ENCODE data around the gene NECTIN4. TPM values are rescaled to one million over a fixed set of nuclear protein-coding genes. Genes with fewer than 3 reads are reported as not detected.

The NECTIN4 gene
- total RNA-seq, 1 experiment from 2014 or later = 0.20 TPM

DNA sequence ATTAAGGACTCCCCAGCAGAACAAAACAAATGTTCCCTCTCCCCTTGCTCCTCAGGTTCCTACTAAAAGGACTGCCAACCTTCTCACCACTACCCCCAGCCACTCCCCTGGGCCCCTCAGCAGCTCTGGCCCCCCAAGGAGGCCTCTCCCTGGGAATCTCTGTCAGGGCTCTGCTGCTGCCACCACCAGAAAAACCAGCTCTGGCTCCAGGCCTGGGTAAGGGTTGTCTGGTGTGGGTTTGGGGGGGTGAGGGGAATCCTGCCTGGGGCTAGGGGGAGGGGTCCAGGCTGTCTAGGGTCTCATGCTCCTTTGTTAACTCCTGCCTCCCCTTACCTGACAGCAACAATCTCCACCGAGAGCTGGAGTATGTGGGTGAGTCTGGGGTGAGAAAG lies 4.8 kb downstream of the NECTIN4 start:
- H3K9me3 ChIP-seq = no peaks in the 10 kb centered on the region
- Mint-ChIP-seq H3K4me1 (ENCODE audit: low read depth, unreplicated experiment) (peaks cover 37% of the 10 kb centered on the region), H3K36me3 (ENCODE audit: insufficient read depth, unreplicated experiment) (peaks cover 7% of the 10 kb centered on the region), H3K27ac (ENCODE audit: unreplicated experiment) (peak overlapping the region; percentile 67), H3K9me3 (ENCODE audit: unreplicated experiment) (no peaks in the 10 kb centered on the region), H3K4me3 (ENCODE audit: unreplicated experiment) (peak overlapping the region; percentile 26), H3K27me3 (ENCODE audit: insufficient read depth, unreplicated experiment) (no peaks in the 10 kb centered on the region)
- TF ChIP-seq, protein P1, sequence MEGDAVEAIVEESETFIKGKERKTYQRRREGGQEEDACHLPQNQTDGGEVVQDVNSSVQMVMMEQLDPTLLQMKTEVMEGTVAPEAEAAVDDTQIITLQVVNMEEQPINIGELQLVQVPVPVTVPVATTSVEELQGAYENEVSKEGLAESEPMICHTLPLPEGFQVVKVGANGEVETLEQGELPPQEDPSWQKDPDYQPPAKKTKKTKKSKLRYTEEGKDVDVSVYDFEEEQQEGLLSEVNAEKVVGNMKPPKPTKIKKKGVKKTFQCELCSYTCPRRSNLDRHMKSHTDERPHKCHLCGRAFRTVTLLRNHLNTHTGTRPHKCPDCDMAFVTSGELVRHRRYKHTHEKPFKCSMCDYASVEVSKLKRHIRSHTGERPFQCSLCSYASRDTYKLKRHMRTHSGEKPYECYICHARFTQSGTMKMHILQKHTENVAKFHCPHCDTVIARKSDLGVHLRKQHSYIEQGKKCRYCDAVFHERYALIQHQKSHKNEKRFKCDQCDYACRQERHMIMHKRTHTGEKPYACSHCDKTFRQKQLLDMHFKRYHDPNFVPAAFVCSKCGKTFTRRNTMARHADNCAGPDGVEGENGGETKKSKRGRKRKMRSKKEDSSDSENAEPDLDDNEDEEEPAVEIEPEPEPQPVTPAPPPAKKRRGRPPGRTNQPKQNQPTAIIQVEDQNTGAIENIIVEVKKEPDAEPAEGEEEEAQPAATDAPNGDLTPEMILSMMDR (IDR thresholded peaks at IDR 0.05; ENCODE audit: insufficient read depth in 1 of 2, low read depth in 1 of 2, low read length in 1 of 2, severe bottlenecking in 1 of 2, unreplicated experiment in 1 of 2) = no peak
- H3K27me3 ChIP-seq (replicated peaks; ENCODE audit: control insufficient read depth, insufficient read depth, low read length) = no peaks in the 10 kb centered on the region
- H3K4me1 ChIP-seq = peaks cover 47% of the 10 kb centered on the region
- no peak overlapping the region for H3K4me3 ChIP-seq (ENCODE audit: low read depth, low read length)
- CTCF ChIA-PET = interaction anchor here (1.0 to 3.3 kb wide), 2 partner anchors 13 kb away, joined by 3 to 15 read pairs; partner anchors contain the start of gene KLHDC9
- H3K36me3 ChIP-seq (ENCODE audit: control insufficient read depth, insufficient read depth, low read length) = no peaks in the 10 kb centered on the region
- DNase-seq = no peak
- BruUV-seq (replicated peaks) = no TSS peak
- POLR2A ChIA-PET = interaction anchor here (1.9 kb wide), 1 partner anchor 39 kb away, joined by 10 read pairs; the partner anchor contains the start of gene USF1
- intact Hi-C loops (cut with micrococcal nuclease; ENCODE audit: unreplicated experiment) = no loop called here

DNA sequence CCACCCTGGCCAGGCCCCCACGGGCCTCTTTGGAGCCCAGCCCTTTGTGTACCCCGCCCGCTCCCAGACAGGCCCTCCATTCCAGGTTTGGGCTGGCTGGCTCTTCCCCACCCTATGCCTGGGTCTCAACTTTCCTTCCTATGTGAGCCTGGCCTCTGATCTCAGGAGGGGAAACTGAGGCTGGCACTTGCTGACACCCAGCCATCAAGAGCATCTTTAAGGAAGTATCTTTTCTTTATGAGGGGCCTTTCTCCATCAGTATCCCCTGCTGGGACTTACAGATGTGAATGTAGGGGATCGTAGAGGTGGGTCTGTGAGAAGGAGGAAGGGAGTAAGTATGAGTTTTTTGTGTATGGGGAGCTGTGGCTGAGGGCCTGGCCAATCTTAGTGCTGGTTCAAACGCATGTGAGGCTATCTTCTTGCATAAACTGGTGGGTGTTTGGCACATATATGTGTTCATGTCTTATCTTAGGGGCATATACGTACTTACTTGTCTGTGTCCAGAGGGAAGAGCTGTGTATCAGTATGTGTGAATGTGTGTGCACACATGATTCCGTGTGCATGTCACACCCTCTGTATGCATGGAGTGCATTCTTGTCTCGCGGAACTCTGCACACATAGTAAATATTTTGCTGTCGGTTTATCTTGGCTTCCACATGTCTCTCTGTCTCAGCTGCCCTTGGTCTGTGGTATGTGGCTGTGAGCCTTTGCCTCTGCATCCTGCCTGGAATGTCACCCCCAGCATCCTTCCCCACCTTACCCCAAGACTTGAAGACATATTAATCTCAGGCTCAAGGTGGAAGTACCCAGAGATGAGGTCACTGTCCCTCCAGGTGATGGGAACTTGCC lies 5.4 kb downstream of the NECTIN4 start:
- H3K27me3 Mint-ChIP-seq (ENCODE audit: insufficient read depth, unreplicated experiment) = no peaks in the 10 kb centered on the region
- TSS peak; percentile 84 for BruUV-seq (replicated peaks)
- peaks cover 37% of the 10 kb centered on the region for H3K4me1 Mint-ChIP-seq (ENCODE audit: low read depth, unreplicated experiment)
- peak in 1 of 2 experiments; percentile 24 for DNase-seq
- ChIA-PET POLR2A (interaction anchor here (0.6 to 1.9 kb wide), 3 partner anchors 38 to 180 kb away, joined by 4 to 10 read pairs (median 5); partner anchors contain the start of genes F11R and USF1), CTCF (interaction anchor here (1.0 to 3.3 kb wide), 2 partner anchors 12 to 13 kb away, joined by 3 to 15 read pairs; partner anchors contain the start of gene KLHDC9)
- Histone ChIP-seq H3K36me3 (ENCODE audit: control insufficient read depth, insufficient read depth, low read length) (no peaks in the 10 kb centered on the region), H3K4me3 (ENCODE audit: low read depth, low read length) (no peak overlapping the region), H3K4me1 (peaks cover 43% of the 10 kb centered on the region), H3K9me3 (no peaks in the 10 kb centered on the region), H3K27me3 (replicated peaks; ENCODE audit: control insufficient read depth, insufficient read depth, low read length) (no peaks in the 10 kb centered on the region)
- peaks cover 7% of the 10 kb centered on the region for H3K36me3 Mint-ChIP-seq (ENCODE audit: insufficient read depth, unreplicated experiment)
- TF ChIP-seq, protein P1 (IDR thresholded peaks at IDR 0.05; ENCODE audit: insufficient read depth in 1 of 2, low read depth in 1 of 2, low read length in 1 of 2, severe bottlenecking in 1 of 2, unreplicated experiment in 1 of 2) = no peak
- H3K27ac Mint-ChIP-seq (ENCODE audit: unreplicated experiment) = peak overlapping the region; percentile 67
- no peaks in the 10 kb centered on the region for H3K9me3 Mint-ChIP-seq (ENCODE audit: unreplicated experiment)
- H3K4me3 Mint-ChIP-seq (ENCODE audit: unreplicated experiment) = peak overlapping the region; percentile 26
- intact Hi-C loops (cut with micrococcal nuclease; ENCODE audit: unreplicated experiment) = no loop called here

DNA sequence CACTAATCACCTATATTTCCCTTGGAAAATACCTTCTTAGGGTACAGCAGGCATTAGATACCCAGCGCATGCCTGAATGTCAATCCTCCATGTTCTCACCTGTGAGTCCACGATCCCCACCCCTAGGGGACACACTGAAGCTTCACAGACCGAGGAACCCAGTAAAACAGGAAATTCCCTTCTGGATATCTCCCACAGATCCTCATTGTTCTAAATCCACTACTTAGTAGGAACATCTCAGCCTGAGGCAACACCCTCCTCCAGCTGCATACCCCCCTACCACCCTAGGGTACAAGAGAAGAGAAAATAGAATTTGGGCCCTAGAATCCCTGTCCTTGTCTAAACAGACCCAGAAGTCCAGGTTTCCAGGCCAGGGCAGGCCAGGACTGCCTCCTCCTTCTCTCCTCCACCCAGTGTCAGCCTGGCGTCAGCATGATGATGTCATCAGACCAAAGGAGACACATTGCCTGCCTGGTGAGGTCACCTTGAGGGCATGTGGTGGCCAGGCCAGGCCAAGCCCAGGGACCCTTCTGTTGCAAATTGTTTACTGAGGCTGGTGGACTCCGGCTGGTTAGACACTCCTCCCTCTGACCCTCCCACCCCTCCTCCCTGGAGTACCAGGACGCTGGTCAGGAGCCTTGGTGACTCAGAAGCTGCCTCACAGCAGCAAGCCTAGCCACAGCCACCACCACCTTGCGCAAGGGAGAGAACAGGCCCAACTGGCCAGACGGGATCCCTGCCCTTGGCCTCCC lies 6.2 kb downstream of the NECTIN4 start:
- H3K9me3 ChIP-seq = no peaks in the 10 kb centered on the region
- Mint-ChIP-seq H3K27me3 (ENCODE audit: insufficient read depth, unreplicated experiment) (no peaks in the 10 kb centered on the region), H3K9me3 (ENCODE audit: unreplicated experiment) (no peaks in the 10 kb centered on the region), H3K4me3 (ENCODE audit: unreplicated experiment) (peak overlapping the region; percentile 9), H3K36me3 (ENCODE audit: insufficient read depth, unreplicated experiment) (peaks cover 7% of the 10 kb centered on the region), H3K27ac (ENCODE audit: unreplicated experiment) (peak overlapping the region; percentile 67), H3K4me1 (ENCODE audit: low read depth, unreplicated experiment) (peaks cover 37% of the 10 kb centered on the region)
- TF ChIP-seq, protein P1 (IDR thresholded peaks at IDR 0.05; ENCODE audit: insufficient read depth in 1 of 2, low read depth in 1 of 2, low read length in 1 of 2, severe bottlenecking in 1 of 2, unreplicated experiment in 1 of 2) = no peak
- H3K27me3 ChIP-seq (replicated peaks; ENCODE audit: control insufficient read depth, insufficient read depth, low read length) = no peaks in the 10 kb centered on the region
- intact Hi-C loops (cut with micrococcal nuclease; ENCODE audit: unreplicated experiment) = no loop called here
- ChIA-PET CTCF (no interaction called here), POLR2A (interaction anchor here (0.6 to 1.9 kb wide), 3 partner anchors 37 to 180 kb away, joined by 4 to 10 read pairs (median 5); partner anchors contain the start of genes F11R and USF1)
- H3K4me3 ChIP-seq (ENCODE audit: low read depth, low read length) = no peak overlapping the region
- DNase-seq = peak; percentile 92 to 95
- peaks cover 43% of the 10 kb centered on the region for H3K4me1 ChIP-seq
- TSS peak; percentile 85 for BruUV-seq (replicated peaks)
- H3K36me3 ChIP-seq (ENCODE audit: control insufficient read depth, insufficient read depth, low read length) = no peaks in the 10 kb centered on the region

Measured in Caco-2 (cell line).